ENCODE data around the gene SLC25A18.
"Not testable (repeated sequence)": the region's sequence is repeated elsewhere in the genome, so short reads cannot be mapped to it uniquely, and the experiment has no call there.

The SLC25A18 gene

GRCh38 chr22:17562906-17563870 lies at the start of gene SLC25A18:
Gene SLC25A18, plus strand, starts transcription at chr22:17563498. Its CDS starts 16,447 bp downstream, at chr22:17579945.
- DNase-seq (ENCODE audit: low spot score), result peak; percentile 83

GRCh38 chr22:17513612-17514011 lies 49.7 kb upstream of the SLC25A18 start:
- DNase-seq (ENCODE audit: low spot score), result no peak

- DNase-seq (ENCODE audit: low spot score), result no peak
Observed at GRCh38 chr22:17514084-17514483, 49.2 kb upstream of the SLC25A18 start.

- no peak for DNase-seq (ENCODE audit: low spot score)
Observed at GRCh38 chr22:17518406-17518805, 44.9 kb upstream of the SLC25A18 start.

GRCh38 chr22:17521971-17522370 lies 41.3 kb upstream of the SLC25A18 start:
- not testable (repeated sequence) for DNase-seq (ENCODE audit: low spot score)

GRCh38 chr22:17523925-17524324 lies 39.4 kb upstream of the SLC25A18 start:
- DNase-seq (ENCODE audit: low spot score), result no peak

GRCh38 chr22:17536269-17536668 lies 27.0 kb upstream of the SLC25A18 start:
- no peak for DNase-seq (ENCODE audit: low spot score)

- no peak for DNase-seq (ENCODE audit: low spot score)
Observed at GRCh38 chr22:17537155-17537554, 26.1 kb upstream of the SLC25A18 start.

GRCh38 chr22:17540481-17540880 lies 22.8 kb upstream of the SLC25A18 start:
- no peak for DNase-seq (ENCODE audit: low spot score)

- no peak for DNase-seq (ENCODE audit: low spot score)
Observed at GRCh38 chr22:17541476-17541875, 21.8 kb upstream of the SLC25A18 start.

- no peak for DNase-seq (ENCODE audit: low spot score)
Observed at GRCh38 chr22:17542452-17542851, 20.8 kb upstream of the SLC25A18 start.

- DNase-seq (ENCODE audit: low spot score), result no peak
Observed at GRCh38 chr22:17548010-17548755, 15.1 kb upstream of the SLC25A18 start.

GRCh38 chr22:17548756-17549035 lies 14.6 kb upstream of the SLC25A18 start:
- no peak for DNase-seq (ENCODE audit: low spot score)

GRCh38 chr22:17549183-17549582 lies 14.1 kb upstream of the SLC25A18 start:
- no peak for DNase-seq (ENCODE audit: low spot score)

GRCh38 chr22:17549655-17550054 lies 13.6 kb upstream of the SLC25A18 start:
- no peak for DNase-seq (ENCODE audit: low spot score)

GRCh38 chr22:17552737-17553136 lies 10.6 kb upstream of the SLC25A18 start:
- no peak for DNase-seq (ENCODE audit: low spot score)

GRCh38 chr22:17554814-17555213 lies 8.5 kb upstream of the SLC25A18 start:
- DNase-seq (ENCODE audit: low spot score), result no peak

- no peak for DNase-seq (ENCODE audit: low spot score)
Observed at GRCh38 chr22:17559188-17559587, 4.1 kb upstream of the SLC25A18 start.

- no peak for DNase-seq (ENCODE audit: low spot score)
Observed at GRCh38 chr22:17563936-17564391, 666 bp downstream of the SLC25A18 start.

GRCh38 chr22:17566016-17566687 lies 2.9 kb downstream of the SLC25A18 start:
- DNase-seq (ENCODE audit: low spot score), result not testable (repeated sequence)

GRCh38 chr22:17566776-17567175 lies 3.5 kb downstream of the SLC25A18 start:
- no peak for DNase-seq (ENCODE audit: low spot score)

GRCh38 chr22:17569971-17570511 lies 6.7 kb downstream of the SLC25A18 start:
- DNase-seq (ENCODE audit: low spot score), result no peak
